Measurements from ENCODE around the gene ZNF446.
A peak's percentile ranks its signal among the peaks of the same experiment; 100 is the strongest.
"Not testable (repeated sequence)": the region's sequence is repeated elsewhere in the genome, so short reads cannot be mapped to it uniquely, and the experiment has no call there.

ZNF446 gene

DNA sequence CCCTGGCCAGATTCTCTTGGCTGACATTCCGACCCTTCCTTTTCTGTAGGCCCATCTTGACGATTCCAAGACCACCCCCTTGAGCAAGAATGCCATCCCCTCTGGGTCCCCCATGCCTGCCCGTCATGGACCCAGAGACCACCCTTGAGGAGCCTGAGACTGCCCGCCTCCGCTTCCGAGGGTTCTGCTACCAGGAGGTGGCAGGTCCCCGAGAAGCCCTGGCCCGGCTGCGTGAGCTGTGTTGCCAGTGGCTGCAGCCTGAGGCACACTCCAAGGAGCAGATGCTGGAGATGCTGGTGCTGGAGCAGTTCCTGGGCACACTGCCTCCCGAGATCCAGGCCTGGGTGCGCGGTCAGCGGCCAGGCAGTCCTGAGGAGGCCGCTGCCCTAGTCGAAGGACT lies 978 bp downstream of the ZNF446 start:
- no peak for DNase-seq (ENCODE audit: insufficient read length, low spot score)
- FAIRE-seq, result no peak
- TF ChIP-seq POLR2A (IDR thresholded peaks at IDR 0.05; ENCODE audit: low read depth, low read length), result peak; percentile 9; the same call in 1 of the 2 replicates

DNA sequence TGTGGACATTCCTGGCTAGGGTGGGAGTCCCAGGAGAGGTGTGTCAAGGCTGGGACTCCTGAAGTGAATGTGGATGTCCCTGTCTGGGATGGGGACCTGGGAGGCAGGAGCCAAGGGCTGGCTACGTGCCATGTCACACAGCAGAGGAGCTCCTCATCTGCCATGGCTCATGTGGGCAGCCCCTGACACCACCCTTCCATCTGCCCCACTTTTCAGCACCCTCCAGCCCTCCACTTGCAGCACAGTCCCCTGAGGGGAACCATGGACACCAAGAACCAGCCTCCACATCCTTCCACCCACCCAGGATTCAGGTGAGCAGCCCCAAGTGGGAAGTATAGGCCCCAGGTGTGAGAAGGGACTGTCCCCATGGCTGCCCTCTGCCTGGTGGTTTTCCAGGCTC lies 1.7 kb downstream of the ZNF446 start:
- DNase-seq (ENCODE audit: insufficient read length, low spot score) (no peak), FAIRE-seq (no peak)
- no peak; the same call in 1 of the 2 replicates for TF ChIP-seq POLR2A (IDR thresholded peaks at IDR 0.05; ENCODE audit: low read depth, low read length)

- DNase-seq (ENCODE audit: insufficient read length, low spot score), result no peak
- no peak for FAIRE-seq
- TF ChIP-seq POLR2A (IDR thresholded peaks at IDR 0.05; ENCODE audit: low read depth, low read length), result no peak
These were observed 3.2 kb downstream of the ZNF446 start for GRCh38 chr19:58479303-58479702.

- no peak for FAIRE-seq
- TF ChIP-seq POLR2A (IDR thresholded peaks at IDR 0.05; ENCODE audit: low read depth, low read length), result no peak
- no peak for DNase-seq (ENCODE audit: insufficient read length, low spot score)
These were observed 3.8 kb downstream of the ZNF446 start for GRCh38 chr19:58479736-58480480.

- DNase-seq (ENCODE audit: insufficient read length, low spot score) (no peak), FAIRE-seq (no peak)
- no peak for TF ChIP-seq POLR2A (IDR thresholded peaks at IDR 0.05; ENCODE audit: low read depth, low read length)
These were observed 4.3 kb downstream of the ZNF446 start for GRCh38 chr19:58480481-58480830.

DNA sequence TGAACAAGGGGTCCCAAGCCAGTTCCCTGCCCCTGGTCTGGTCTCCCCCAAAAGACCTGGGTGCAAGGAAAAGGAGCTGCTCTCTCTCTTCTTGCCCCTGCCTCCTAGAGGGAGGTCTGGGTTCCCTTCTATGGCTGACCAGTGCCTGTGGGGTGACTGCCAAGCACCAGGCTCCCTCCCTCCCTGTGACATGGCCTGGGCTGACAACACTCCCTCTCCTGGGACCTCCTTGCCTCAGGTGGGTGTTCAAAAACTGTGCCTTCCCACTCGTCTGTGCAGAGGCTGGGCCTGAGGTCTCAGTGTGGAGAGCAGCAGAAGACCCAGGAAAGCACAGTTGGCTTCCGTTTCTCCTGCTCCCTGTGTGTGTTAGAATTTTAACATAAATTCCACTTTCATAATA lies 4.7 kb downstream of the ZNF446 start:
- DNase-seq (ENCODE audit: insufficient read length, low spot score) (no peak), FAIRE-seq (no peak)
- TF ChIP-seq POLR2A (IDR thresholded peaks at IDR 0.05; ENCODE audit: low read depth, low read length), result no peak

DNA sequence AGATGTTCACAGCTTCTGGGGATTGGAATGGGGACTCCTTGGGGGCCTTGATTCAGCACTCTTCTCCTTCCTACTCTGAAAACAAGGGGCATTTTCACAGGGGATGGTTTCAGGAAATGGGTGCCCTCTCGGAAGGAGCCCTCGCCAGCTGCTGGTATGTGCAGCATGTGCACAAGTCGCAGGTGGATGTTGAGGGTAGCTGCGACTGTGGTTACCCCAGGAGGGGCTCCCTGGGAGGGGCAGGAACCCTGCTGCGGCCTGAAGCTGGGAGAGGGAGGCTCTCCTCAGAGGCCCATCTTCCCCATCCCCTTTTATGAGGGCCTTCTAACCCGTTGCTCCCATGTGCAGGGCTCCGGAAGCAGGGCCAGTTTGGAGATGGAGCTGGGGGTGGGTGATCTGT lies 6.2 kb downstream of the ZNF446 start:
- FAIRE-seq (no peak), DNase-seq (ENCODE audit: insufficient read length, low spot score) (no peak)
- no peak for TF ChIP-seq POLR2A (IDR thresholded peaks at IDR 0.05; ENCODE audit: low read depth, low read length)

DNA sequence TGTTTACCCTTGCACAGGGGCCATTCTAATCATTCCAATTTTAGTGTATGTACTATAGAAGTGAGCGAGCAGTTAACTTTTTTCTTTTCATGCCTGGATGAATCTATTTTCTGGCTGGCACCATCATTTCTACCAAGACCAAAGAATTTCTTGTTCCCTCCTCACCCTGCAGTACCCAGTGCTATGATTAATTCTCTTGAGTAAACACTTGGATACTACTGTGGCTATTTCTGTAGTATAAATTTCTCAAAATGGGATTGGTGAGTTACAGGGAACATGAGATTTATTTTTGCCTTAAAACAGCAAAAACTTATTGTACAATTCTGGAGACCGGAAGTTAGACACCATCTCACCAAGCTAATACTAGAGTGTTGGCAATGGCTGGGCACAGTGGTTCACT lies 7.6 kb downstream of the ZNF446 start:
- FAIRE-seq, result no peak
- TF ChIP-seq POLR2A (IDR thresholded peaks at IDR 0.05; ENCODE audit: low read depth, low read length), result no peak
- DNase-seq (ENCODE audit: insufficient read length, low spot score), result no peak

- not testable (repeated sequence) for DNase-seq (ENCODE audit: insufficient read length, low spot score); FAIRE-seq
These were observed 8.2 kb downstream of the ZNF446 start for GRCh38 chr19:58484349-58484748.

DNA sequence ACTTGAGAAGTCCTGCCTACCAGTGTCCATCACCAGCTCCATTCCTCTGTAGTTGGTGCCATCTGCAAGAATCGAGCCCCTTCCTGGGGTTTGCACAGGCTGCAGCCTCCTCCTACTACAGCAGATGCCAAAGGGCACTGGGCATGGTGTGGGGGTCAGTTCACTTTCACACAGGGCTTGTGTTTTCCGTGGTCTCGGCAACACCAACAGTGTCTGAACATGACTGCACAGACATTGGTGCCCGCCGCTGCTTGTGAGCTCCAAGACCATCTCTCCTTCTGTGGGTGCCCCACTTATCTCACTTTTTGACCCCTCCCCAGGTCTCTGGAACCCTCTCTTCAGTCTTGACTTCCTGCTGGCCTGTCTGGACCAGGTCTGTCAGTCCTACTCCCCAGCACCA lies 15.2 kb downstream of the ZNF446 start:
- DNase-seq (ENCODE audit: insufficient read length, low spot score) (no peak), FAIRE-seq (no peak)
- no peak for TF ChIP-seq POLR2A (IDR thresholded peaks at IDR 0.05; ENCODE audit: low read depth, low read length)

GRCh38 chr19:58492265-58492664 lies 16.1 kb downstream of the ZNF446 start:
- DNase-seq (ENCODE audit: insufficient read length, low spot score), result no peak
- TF ChIP-seq POLR2A (IDR thresholded peaks at IDR 0.05; ENCODE audit: low read depth, low read length), result no peak
- FAIRE-seq, result no peak

- no peak for DNase-seq (ENCODE audit: insufficient read length, low spot score)
- no peak for TF ChIP-seq POLR2A (IDR thresholded peaks at IDR 0.05; ENCODE audit: low read depth, low read length)
- no peak for FAIRE-seq
These were observed 21.6 kb downstream of the ZNF446 start for GRCh38 chr19:58497634-58498170.

DNA sequence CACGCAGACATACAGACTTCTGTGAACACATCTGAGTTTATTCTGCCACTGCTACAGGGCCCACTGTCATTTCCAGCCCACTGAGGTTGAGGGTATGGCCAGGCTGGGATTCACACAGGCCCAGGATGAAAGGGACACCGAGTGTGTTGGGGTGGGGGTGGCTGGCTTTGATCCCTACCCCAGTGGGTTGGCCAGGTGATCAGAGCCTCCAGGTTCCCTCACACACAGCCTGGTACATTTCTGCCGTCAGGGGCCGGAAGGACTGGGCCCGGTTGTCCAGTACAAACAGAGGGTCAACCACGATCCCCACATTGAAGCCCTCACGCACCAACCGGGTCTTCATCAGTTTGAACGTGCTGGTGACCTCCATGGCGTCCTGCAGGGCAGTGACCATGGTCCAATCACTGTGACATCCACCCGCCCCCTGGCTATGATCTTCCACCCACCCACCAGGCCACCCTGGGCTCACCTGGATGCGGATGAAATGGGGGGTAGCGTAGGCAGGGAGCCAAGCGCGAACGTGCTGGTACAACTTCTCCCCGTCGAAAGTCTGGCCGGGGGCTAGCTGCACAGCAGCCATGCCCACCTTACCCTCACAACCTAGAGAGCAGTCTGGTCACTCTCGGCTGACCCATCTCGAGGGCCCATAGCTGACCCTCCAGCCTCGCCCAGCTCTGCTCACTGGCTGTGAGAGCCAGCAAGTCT lies 22.3 kb downstream of the ZNF446 start:
- DNase-seq (ENCODE audit: insufficient read length, low spot score), result no peak
- FAIRE-seq, result no peak
- TF ChIP-seq POLR2A (IDR thresholded peaks at IDR 0.05; ENCODE audit: low read depth, low read length), result no peak

GRCh38 chr19:58499021-58499927 lies 23.1 kb downstream of the ZNF446 start:
- TF ChIP-seq POLR2A (IDR thresholded peaks at IDR 0.05; ENCODE audit: low read depth, low read length), result peak; percentile 74
- peak; percentile 84 for DNase-seq (ENCODE audit: insufficient read length, low spot score)
- no peak for FAIRE-seq
